HEK293T (cell line): ENCODE data around the gene SPEF2.

Experiments
- FOXA1 ChIP-seq: fragments of 450-650 bp; IDR thresholded peaks from 2 replicates; pipeline ENCODE4 v1.6.1; 2016; ENCODE audit warnings: mild to moderate bottlenecking
- FOXM1 ChIP-seq: fragments of 450-650 bp; IDR thresholded peaks from 2 replicates; pipeline ENCODE4 v1.6.1; 2017; ENCODE audit warnings: mild to moderate bottlenecking, borderline replicate concordance
- L3MBTL2 ChIP-seq: fragments of 450-650 bp; conservative IDR thresholded peaks from 2 replicates; pipeline ENCODE4 v1.6.1; 2016; ENCODE audit warnings: mild to moderate bottlenecking
- SP1 ChIP-seq: fragments of 450-650 bp; IDR thresholded peaks from 2 replicates; pipeline ENCODE4 v1.6.1; 2017
- SUZ12 ChIP-seq: fragments of 450-650 bp; IDR thresholded peaks from 2 replicates; pipeline ENCODE4 v1.6.1; 2016; ENCODE audit warnings: mild to moderate bottlenecking
- ZNF384 ChIP-seq: fragments of 450-650 bp; IDR thresholded peaks from 2 replicates; pipeline ENCODE4 v1.6.1; 2016

DNA sequence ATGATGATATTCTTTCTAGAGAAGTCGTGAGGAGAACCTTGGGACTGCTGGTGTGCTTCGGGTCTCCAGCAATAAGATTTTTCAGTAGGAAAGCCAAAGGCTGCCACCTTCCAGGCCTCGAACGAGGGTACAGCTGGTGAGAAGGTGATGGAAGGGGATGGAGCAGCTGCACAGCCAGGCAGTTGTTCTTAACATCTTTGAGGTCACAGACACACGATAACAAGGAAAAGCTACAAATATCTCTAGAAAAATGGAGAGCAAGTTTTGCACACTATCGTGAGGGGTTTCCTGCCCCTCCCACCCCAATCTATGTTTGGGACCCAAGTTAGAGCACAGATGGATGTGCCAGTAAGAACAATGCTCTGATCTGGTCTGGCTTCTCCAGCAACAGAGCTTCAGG is 232.2 kb downstream of the SPEF2 start:
- TF ChIP-seq SUZ12 (no peak), L3MBTL2 (no peak), FOXA1 (no peak), ZNF384 (no peak), FOXM1 (no peak), SP1 (no peak)
